Measurements from ENCODE around the gene RNF212B. TPM values are rescaled to one million over a fixed set of nuclear protein-coding genes. Genes with fewer than 3 reads are reported as not detected.

The RNF212B gene, protein sequence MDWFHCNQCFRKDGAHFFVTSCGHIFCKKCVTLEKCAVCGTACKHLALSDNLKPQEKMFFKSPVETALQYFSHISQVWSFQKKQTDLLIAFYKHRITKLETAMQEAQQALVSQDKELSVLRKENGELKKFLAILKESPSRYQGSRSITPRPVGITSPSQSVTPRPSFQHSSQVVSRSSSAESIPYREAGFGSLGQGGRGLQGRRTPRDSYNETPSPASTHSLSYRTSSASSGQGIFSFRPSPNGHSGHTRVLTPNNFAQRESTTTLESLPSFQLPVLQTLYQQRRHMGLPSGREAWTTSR
- total RNA-seq (2021), result 0.15 and 0.39 TPM in 2 replicates
- long read RNA-seq, partial matches to known transcripts, result 0 of 1 reads
- long read RNA-seq, other reads (novel, unspliced or antisense), result 1 of 1 reads

DNA sequence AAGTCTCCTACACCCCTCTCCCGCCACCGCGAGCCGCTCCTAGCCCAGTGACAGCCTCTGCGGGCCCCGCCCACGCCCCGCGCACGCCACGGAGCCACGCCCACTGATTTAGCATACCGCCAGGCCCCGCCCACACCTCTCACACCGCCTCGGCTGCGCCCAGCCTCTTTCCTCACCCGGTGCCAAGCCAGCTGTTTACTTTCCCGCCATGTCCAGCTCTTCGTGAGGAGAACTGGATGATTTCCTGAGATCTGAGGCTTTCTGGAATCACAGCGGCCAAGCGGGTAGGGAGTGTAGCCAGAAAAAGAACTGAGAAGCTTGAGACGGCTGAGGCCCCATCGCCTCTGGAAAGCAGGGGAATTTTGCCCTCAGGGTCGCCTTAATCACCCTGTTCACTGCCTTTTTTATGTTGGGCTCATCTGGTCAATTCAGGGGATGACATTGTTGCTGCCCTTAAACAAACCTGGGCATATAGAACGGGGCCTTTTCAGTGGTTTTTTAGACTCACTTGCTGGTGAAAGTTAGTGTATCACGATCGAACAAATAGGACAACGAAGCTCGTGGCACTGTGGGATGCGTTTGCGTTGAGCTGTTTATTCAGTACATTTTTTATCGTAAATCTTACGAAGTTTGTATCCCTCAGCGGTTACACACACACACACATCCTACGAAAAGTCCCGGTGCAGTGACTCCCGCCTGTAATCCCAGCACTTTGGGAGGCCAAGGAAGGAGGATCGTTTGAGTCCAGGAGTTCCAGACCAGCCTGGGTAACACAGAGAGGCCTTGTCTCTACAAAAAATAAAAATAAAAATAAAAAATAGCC is at the start of gene RNF212B:
RNF212B (plus strand) TSS at position 165 of the 823 bp plus-strand sequence. CDS start 2,410 bp downstream, outside the sequence.
- Mint-ChIP-seq H3K4me3 (peak within 1 kb of the TSS; percentile 55), H3K4me1 (peaks cover 10 to 13% of the 10 kb centered on the region in 2 experiments), H3K27me3 (ENCODE audit: low read depth) (no peaks in the 10 kb centered on the region), H3K36me3 (ENCODE audit: insufficient read depth in 1 of 3, low read depth in 3 of 3) (peaks cover 0 to 2% (median under 1%) of the 10 kb centered on the region in 3 experiments; a peak in 3 of 7 replicates), H3K9me3 (peaks cover 2% of the 10 kb centered on the region in 2 experiments), H3K27ac (peak within 1 kb of the TSS; percentile 37 to 85 (median 49); a peak in 4 of 7 replicates)
- WGBS (ENCODE audit: extremely low coverage, insufficient read length, low lambda C conversion rate), result no CpG with 5 or more reads among the region's 39 CpGs
- H3K9me3 ChIP-seq (ENCODE audit: control insufficient read depth, low read depth, low read length), result no peaks in the 10 kb centered on the region
- H4K5ac ChIP-seq (ENCODE audit: insufficient read length, low read depth, low read length), result no peak within 1 kb of the TSS
- no peaks in the 10 kb centered on the region for H3K79me2 ChIP-seq (ENCODE audit: insufficient read depth, low read length)
- 0 out of 2 replicates have a peak within 1 kb of the TSS, but pooled peaks have one; percentile 87 for H2BK15ac ChIP-seq (ENCODE audit: low read depth, low read length)
- H3K18ac ChIP-seq (ENCODE audit: insufficient read length, low read depth, low read length), result peak within 1 kb of the TSS; percentile 76
- peak within 1 kb of the TSS; percentile 63 for H2AFZ ChIP-seq (ENCODE audit: low read length)
- no peak within 1 kb of the TSS for H2BK20ac ChIP-seq (ENCODE audit: low read depth, low read length, poor library complexity, severe bottlenecking)
- H3K9ac ChIP-seq (ENCODE audit: extremely low read depth, insufficient read length, low read length), result peak within 1 kb of the TSS; percentile 73
- TF ChIP-seq, protein P1, sequence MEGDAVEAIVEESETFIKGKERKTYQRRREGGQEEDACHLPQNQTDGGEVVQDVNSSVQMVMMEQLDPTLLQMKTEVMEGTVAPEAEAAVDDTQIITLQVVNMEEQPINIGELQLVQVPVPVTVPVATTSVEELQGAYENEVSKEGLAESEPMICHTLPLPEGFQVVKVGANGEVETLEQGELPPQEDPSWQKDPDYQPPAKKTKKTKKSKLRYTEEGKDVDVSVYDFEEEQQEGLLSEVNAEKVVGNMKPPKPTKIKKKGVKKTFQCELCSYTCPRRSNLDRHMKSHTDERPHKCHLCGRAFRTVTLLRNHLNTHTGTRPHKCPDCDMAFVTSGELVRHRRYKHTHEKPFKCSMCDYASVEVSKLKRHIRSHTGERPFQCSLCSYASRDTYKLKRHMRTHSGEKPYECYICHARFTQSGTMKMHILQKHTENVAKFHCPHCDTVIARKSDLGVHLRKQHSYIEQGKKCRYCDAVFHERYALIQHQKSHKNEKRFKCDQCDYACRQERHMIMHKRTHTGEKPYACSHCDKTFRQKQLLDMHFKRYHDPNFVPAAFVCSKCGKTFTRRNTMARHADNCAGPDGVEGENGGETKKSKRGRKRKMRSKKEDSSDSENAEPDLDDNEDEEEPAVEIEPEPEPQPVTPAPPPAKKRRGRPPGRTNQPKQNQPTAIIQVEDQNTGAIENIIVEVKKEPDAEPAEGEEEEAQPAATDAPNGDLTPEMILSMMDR (conservative IDR thresholded peaks at IDR 0.05), result no peak
- no peak within 1 kb of the TSS for H4K8ac ChIP-seq (replicated peaks; ENCODE audit: insufficient read length, low read depth, low read length)
- H3K14ac ChIP-seq (ENCODE audit: insufficient read depth, low read length), result peak within 1 kb of the TSS; percentile 94; the same call in 1 of the 2 replicates
- H2BK5ac ChIP-seq (ENCODE audit: insufficient read length, low read length), result no peak within 1 kb of the TSS
- H3K4me1 ChIP-seq (ENCODE audit: insufficient read depth, low read length), result peaks cover 4% of the 10 kb centered on the region; the same call in 1 of the 2 replicates
- no peaks in the 10 kb centered on the region for H3K79me1 ChIP-seq (ENCODE audit: insufficient read depth, low read depth, low read length, poor library complexity, severe bottlenecking)
- peak within 1 kb of the TSS; percentile 70 for H3K4me2 ChIP-seq (ENCODE audit: insufficient read depth, insufficient read length, low read length)
- H4K20me1 ChIP-seq (ENCODE audit: control insufficient read depth, insufficient read depth, insufficient read length), result no peaks in the 10 kb centered on the region
- no peak within 1 kb of the TSS for H3K56ac ChIP-seq (ENCODE audit: insufficient read length, low read depth, low read length)
- H2BK120ac ChIP-seq (ENCODE audit: low read depth, low read length, poor library complexity, severe bottlenecking), result no peak within 1 kb of the TSS
- DNase-seq, result peak; percentile 95
- peaks cover 4% of the 10 kb centered on the region for H3K23me2 ChIP-seq (ENCODE audit: insufficient read length, low read depth, low read length, poor library complexity, severe bottlenecking)
- H3T11ph ChIP-seq (ENCODE audit: low read length), result peak within 1 kb of the TSS; percentile 73
- no peak within 1 kb of the TSS for H3K27ac ChIP-seq (ENCODE audit: insufficient read length, low read depth, low read length)
- H3K4ac ChIP-seq (ENCODE audit: low read depth, low read length), result no peak within 1 kb of the TSS
- no peak within 1 kb of the TSS for H2AK5ac ChIP-seq (ENCODE audit: insufficient read length, low read length)
- H3K27me3 ChIP-seq (ENCODE audit: insufficient read depth, low read length), result no peaks in the 10 kb centered on the region
- H2BK12ac ChIP-seq (ENCODE audit: insufficient read length, low read depth, low read length), result no peak within 1 kb of the TSS
- no peak within 1 kb of the TSS for H3K23ac ChIP-seq (ENCODE audit: insufficient read length, low read depth, low read length)
- H4K91ac ChIP-seq (ENCODE audit: insufficient read length, low read depth, low read length), result no peak within 1 kb of the TSS
